A549 (cell line): ENCODE results near the gene PUDP.

Source experiments
- CEBPB ChIP-seq, 2 experiments: fragments of >200 bp in 1 of 2; sonication (Bioruptor Twin) in 1 of 2; formaldehyde crosslinking in 1 of 2; IDR thresholded peaks; 2 replicates each; pipeline ENCODE4 v1.6.1; 2012 to 2016
- EP300 ChIP-seq, 2 experiments: fragments of >200 bp; sonication (Bioruptor Twin); formaldehyde crosslinking; IDR thresholded peaks; 2 replicates in 1 of 2; 3 replicates in 1 of 2; pipeline ENCODE4 v1.6.1; 2016 to 2017
- ESRRA ChIP-seq: fragments of 150-350 bp; IDR thresholded peaks from 2 replicates; pipeline ENCODE4 v1.6.1; 2014; ENCODE audit warnings: mild to moderate bottlenecking, low read length, borderline replicate concordance
- JUN ChIP-seq, 2 experiments: fragments of >200 bp; sonication (Bioruptor Twin); formaldehyde crosslinking; IDR thresholded peaks; 2 replicates in 1 of 2; 3 replicates in 1 of 2; pipeline ENCODE4 v1.6.1; 2016 to 2017
- JUNB ChIP-seq: fragments of >200 bp; sonication (Bioruptor Twin); formaldehyde crosslinking; IDR thresholded peaks from 2 replicates; pipeline ENCODE4 v1.6.1; 2016
- KDM1A ChIP-seq: fragments of 200-600 bp; sonication (generic); IDR thresholded peaks from 2 replicates; pipeline ENCODE4 v1.6.1; 2016; ENCODE audit warnings: low read depth, mild to moderate bottlenecking
- MAZ ChIP-seq: fragments of 150-350 bp; IDR thresholded peaks from 2 replicates; pipeline ENCODE4 v1.6.1; 2014; ENCODE audit warnings: antibody characterized with exemption, low read depth, low read length, borderline replicate concordance
- PHF8 ChIP-seq: fragments of 200-600 bp; sonication (generic); IDR thresholded peaks from 2 replicates; pipeline ENCODE4 v1.6.1; 2016; ENCODE audit warnings: low read depth, mild to moderate bottlenecking, antibody characterized with exemption, moderate library complexity, borderline replicate concordance
- POLR2A ChIP-seq: IDR thresholded peaks from 2 replicates; pipeline ENCODE4 v1.6.1; 2012; ENCODE audit warnings: mild to moderate bottlenecking, low read length
- POLR2AphosphoS2 ChIP-seq: conservative IDR thresholded peaks from 2 replicates; pipeline ENCODE4 v1.6.1; 2012; ENCODE audit warnings: low read length, improper control_type of control experiment, inconsistent platforms
- RNF2 ChIP-seq: fragments of 200-600 bp; sonication (generic); IDR thresholded peaks from 2 replicates; pipeline ENCODE4 v1.6.1; 2016; ENCODE audit warnings: low read depth, mild to moderate bottlenecking, antibody characterized with exemption, moderate library complexity, borderline replicate concordance
- TF ChIP-seq, protein P1 (sequence below): fragments of >200 bp; sonication (Bioruptor Twin); formaldehyde crosslinking; IDR thresholded peaks from 3 replicates; pipeline ENCODE4 v1.5.1; 2016
- TF ChIP-seq, protein P2 (sequence below): fragments of 200-600 bp; sonication (generic); IDR thresholded peaks from 2 replicates; pipeline ENCODE4 v1.6.1; 2016; ENCODE audit warnings: antibody characterized with exemption, mild to moderate bottlenecking, moderate library complexity
- TF ChIP-seq, protein P3 (sequence below): IDR thresholded peaks from 2 replicates; pipeline ENCODE4 v1.6.1; 2012

DNA sequence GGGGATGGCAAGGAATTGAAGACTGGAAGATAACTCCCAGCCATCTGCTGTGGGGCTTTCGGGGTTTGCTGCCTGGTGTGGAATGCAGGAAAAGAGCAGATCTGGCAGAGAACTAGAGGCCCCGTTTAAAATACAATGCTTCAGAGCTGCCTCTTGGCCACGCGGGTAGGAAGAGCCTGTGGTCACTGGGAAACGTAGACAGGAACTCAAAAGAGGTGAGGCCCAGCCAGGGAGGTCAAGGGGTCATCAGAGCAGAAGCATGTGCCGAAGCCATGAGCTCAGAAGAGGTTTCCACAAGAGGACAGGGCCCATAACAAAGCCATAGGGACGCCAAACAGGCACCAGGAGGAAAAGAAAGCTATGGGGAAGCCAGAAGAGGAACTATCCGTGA is 14.9 kb downstream of the PUDP start:
- no peak for TF ChIP-seq POLR2A
- no peak for TF ChIP-seq JUN (IDR thresholded peaks at IDR 0.05)
- TF ChIP-seq, protein P1, sequence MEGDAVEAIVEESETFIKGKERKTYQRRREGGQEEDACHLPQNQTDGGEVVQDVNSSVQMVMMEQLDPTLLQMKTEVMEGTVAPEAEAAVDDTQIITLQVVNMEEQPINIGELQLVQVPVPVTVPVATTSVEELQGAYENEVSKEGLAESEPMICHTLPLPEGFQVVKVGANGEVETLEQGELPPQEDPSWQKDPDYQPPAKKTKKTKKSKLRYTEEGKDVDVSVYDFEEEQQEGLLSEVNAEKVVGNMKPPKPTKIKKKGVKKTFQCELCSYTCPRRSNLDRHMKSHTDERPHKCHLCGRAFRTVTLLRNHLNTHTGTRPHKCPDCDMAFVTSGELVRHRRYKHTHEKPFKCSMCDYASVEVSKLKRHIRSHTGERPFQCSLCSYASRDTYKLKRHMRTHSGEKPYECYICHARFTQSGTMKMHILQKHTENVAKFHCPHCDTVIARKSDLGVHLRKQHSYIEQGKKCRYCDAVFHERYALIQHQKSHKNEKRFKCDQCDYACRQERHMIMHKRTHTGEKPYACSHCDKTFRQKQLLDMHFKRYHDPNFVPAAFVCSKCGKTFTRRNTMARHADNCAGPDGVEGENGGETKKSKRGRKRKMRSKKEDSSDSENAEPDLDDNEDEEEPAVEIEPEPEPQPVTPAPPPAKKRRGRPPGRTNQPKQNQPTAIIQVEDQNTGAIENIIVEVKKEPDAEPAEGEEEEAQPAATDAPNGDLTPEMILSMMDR, result no peak
- no peak for TF ChIP-seq KDM1A
- no peak for TF ChIP-seq JUNB
- TF ChIP-seq EP300 (IDR thresholded peaks at IDR 0.05), result no peak
- no peak for TF ChIP-seq ESRRA
- TF ChIP-seq PHF8, result no peak
- TF ChIP-seq, protein P2, sequence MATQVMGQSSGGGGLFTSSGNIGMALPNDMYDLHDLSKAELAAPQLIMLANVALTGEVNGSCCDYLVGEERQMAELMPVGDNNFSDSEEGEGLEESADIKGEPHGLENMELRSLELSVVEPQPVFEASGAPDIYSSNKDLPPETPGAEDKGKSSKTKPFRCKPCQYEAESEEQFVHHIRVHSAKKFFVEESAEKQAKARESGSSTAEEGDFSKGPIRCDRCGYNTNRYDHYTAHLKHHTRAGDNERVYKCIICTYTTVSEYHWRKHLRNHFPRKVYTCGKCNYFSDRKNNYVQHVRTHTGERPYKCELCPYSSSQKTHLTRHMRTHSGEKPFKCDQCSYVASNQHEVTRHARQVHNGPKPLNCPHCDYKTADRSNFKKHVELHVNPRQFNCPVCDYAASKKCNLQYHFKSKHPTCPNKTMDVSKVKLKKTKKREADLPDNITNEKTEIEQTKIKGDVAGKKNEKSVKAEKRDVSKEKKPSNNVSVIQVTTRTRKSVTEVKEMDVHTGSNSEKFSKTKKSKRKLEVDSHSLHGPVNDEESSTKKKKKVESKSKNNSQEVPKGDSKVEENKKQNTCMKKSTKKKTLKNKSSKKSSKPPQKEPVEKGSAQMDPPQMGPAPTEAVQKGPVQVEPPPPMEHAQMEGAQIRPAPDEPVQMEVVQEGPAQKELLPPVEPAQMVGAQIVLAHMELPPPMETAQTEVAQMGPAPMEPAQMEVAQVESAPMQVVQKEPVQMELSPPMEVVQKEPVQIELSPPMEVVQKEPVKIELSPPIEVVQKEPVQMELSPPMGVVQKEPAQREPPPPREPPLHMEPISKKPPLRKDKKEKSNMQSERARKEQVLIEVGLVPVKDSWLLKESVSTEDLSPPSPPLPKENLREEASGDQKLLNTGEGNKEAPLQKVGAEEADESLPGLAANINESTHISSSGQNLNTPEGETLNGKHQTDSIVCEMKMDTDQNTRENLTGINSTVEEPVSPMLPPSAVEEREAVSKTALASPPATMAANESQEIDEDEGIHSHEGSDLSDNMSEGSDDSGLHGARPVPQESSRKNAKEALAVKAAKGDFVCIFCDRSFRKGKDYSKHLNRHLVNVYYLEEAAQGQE, result no peak
- TF ChIP-seq, protein P3, sequence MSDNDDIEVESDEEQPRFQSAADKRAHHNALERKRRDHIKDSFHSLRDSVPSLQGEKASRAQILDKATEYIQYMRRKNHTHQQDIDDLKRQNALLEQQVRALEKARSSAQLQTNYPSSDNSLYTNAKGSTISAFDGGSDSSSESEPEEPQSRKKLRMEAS, result no peak
- no peak for TF ChIP-seq CEBPB (IDR thresholded peaks at IDR 0.05)
- TF ChIP-seq RNF2, result no peak
- TF ChIP-seq MAZ, result no peak
- no peak for TF ChIP-seq POLR2AphosphoS2
